ENCODE results near the gene MUC2.

DNA sequence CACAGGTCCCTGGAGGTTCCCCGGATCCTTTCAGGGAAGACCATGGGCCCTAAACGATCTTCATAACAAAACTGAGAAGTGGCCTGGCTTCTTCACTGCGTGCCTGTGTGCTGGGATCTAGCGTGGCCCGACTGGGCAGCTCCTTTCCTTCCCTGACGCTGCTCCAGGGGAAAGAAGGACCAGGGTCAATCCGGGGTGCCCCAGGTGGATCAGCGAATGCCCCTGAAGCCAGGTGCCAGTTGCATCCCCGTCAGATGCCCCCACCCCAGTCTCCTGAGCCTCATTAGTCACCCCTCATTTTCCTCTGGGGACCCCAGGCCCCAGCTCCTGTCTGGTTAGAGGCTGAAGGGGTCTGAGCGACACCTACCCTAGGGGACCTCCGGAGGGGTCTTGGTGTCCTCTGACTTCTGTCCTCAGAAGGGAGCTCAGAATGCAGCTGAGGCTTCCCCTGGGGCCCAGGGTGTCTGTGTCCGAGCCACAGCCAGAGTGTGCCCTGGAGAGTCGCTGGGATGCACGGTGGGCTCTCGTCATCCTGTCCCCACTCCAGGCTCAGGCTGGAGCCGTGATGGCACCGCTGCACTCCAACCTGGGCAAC, 19.5 kb upstream of the MUC2 start:
- TF ChIP-seq, protein P1, sequence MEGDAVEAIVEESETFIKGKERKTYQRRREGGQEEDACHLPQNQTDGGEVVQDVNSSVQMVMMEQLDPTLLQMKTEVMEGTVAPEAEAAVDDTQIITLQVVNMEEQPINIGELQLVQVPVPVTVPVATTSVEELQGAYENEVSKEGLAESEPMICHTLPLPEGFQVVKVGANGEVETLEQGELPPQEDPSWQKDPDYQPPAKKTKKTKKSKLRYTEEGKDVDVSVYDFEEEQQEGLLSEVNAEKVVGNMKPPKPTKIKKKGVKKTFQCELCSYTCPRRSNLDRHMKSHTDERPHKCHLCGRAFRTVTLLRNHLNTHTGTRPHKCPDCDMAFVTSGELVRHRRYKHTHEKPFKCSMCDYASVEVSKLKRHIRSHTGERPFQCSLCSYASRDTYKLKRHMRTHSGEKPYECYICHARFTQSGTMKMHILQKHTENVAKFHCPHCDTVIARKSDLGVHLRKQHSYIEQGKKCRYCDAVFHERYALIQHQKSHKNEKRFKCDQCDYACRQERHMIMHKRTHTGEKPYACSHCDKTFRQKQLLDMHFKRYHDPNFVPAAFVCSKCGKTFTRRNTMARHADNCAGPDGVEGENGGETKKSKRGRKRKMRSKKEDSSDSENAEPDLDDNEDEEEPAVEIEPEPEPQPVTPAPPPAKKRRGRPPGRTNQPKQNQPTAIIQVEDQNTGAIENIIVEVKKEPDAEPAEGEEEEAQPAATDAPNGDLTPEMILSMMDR (IDR thresholded peaks at IDR 0.05): no peak
- TF ChIP-seq POLR2A (IDR thresholded peaks at IDR 0.05) (no peak), EP300 (IDR thresholded peaks at IDR 0.05; ENCODE audit: low read depth) (no peak)
